ENCODE results near the gene CARD11. TPM values are rescaled to one million over a fixed set of nuclear protein-coding genes. Genes with fewer than 3 reads are reported as not detected.

CARD11 gene
- polyA plus RNA-seq, 1 of the 3 experiments (the other 2 are of a cell fraction) = not detected

- no peak for TF ChIP-seq USF2 (IDR thresholded peaks at IDR 0.05; ENCODE audit: borderline replicate concordance, low read depth, low read length)
- no peak for TF ChIP-seq RXRA (IDR thresholded peaks at IDR 0.05; ENCODE audit: borderline replicate concordance, low read depth)
- TF ChIP-seq GATA2 (CRISPR knock-in tag; IDR thresholded peaks at IDR 0.05) = no peak
- TF ChIP-seq NFIC (IDR thresholded peaks at IDR 0.05; ENCODE audit: borderline replicate concordance) = no peak
- TF ChIP-seq, protein P1, sequence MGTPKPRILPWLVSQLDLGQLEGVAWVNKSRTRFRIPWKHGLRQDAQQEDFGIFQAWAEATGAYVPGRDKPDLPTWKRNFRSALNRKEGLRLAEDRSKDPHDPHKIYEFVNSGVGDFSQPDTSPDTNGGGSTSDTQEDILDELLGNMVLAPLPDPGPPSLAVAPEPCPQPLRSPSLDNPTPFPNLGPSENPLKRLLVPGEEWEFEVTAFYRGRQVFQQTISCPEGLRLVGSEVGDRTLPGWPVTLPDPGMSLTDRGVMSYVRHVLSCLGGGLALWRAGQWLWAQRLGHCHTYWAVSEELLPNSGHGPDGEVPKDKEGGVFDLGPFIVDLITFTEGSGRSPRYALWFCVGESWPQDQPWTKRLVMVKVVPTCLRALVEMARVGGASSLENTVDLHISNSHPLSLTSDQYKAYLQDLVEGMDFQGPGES (IDR thresholded peaks at IDR 0.05; ENCODE audit: low read depth, low read length) = no peak
- TF ChIP-seq EZH2phosphoT487 (IDR thresholded peaks at IDR 0.05; ENCODE audit: borderline replicate concordance, low read depth) = no peak
These were observed 129.8 kb downstream of the CARD11 start (continued) for GRCh38 chr7:2913760-2914387.

DNA sequence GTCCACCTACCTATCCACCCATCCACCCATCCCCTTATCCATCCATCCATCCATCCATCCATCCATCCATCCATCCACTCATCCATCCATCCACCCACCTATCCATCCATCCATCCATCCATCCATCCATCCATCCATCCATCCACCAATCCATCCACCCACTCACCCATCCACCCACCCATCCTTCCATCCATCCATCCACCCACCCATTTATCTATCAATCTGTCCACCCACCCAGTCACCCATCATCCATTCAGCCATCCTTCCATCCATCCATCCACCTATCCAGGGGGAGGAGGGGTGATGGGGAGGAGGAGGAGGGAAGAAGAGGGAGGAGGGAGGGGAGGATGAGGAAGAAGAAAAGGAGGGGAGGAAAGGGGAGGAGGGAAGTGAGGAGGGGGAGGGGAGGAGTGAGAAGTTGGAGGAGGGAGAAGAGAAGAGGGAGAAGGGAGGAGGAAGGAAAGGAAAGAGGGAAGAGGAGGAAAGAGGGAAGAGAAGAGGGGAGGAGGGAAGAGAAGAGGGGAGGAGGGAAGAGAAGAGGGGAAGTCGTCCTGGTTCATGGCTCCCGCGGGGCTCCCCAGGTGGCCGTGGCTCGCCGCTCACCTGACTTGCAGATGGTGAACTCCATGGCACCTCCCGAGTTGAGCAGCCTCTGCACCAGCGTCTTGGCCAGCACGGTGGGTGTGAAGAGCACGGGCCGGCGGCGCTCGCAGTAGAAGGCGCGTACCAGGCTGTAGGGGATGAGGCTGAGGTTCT, 130.8 kb downstream of the CARD11 start:
- CTCF ChIA-PET = interaction anchor here (1.3 to 3.5 kb wide), 2 partner anchors 9 to 11 kb away, joined by 5 to 32 read pairs; no protein-coding TSS in a partner anchor
- no peaks in the 10 kb centered on the region for H3K36me3 ChIP-seq (replicated peaks in 1 of 2; ENCODE audit: control insufficient read depth in 1 of 2, insufficient read depth in 2 of 2, low read length in 1 of 2)
- no peaks in the 10 kb centered on the region for H3K9me3 ChIP-seq
- H3K4me1 ChIP-seq (ENCODE audit: control insufficient read depth in 1 of 2, insufficient read depth in 2 of 2, low read depth in 1 of 2, low read length in 1 of 2) = no peaks in the 10 kb centered on the region
- 75% methylated on average over 16 of the region's 16 CpGs for WGBS (ENCODE audit: low lambda C conversion rate)
- no peaks in the 10 kb centered on the region for H3K9me2 ChIP-seq
- H4K20me1 ChIP-seq (ENCODE audit: insufficient read depth) = no peaks in the 10 kb centered on the region
- H3K79me2 ChIP-seq (ENCODE audit: insufficient read depth) = no peaks in the 10 kb centered on the region
- no peaks in the 10 kb centered on the region for H3F3A ChIP-seq (replicated peaks; ENCODE audit: insufficient read depth)
- H3K4me3 ChIP-seq (ENCODE audit: low read depth in 2 of 2, low read length in 1 of 2) = no peak overlapping the region
- POLR2A ChIA-PET = no interaction called here
- no peak overlapping the region for H3K9ac ChIP-seq
- DNase-seq = no peak
- TF ChIP-seq EP300 (IDR thresholded peaks at IDR 0.05; ENCODE audit: borderline replicate concordance in 1 of 2, low read depth in 1 of 2, low read length in 1 of 2) = no peak
- TF ChIP-seq, protein P2, sequence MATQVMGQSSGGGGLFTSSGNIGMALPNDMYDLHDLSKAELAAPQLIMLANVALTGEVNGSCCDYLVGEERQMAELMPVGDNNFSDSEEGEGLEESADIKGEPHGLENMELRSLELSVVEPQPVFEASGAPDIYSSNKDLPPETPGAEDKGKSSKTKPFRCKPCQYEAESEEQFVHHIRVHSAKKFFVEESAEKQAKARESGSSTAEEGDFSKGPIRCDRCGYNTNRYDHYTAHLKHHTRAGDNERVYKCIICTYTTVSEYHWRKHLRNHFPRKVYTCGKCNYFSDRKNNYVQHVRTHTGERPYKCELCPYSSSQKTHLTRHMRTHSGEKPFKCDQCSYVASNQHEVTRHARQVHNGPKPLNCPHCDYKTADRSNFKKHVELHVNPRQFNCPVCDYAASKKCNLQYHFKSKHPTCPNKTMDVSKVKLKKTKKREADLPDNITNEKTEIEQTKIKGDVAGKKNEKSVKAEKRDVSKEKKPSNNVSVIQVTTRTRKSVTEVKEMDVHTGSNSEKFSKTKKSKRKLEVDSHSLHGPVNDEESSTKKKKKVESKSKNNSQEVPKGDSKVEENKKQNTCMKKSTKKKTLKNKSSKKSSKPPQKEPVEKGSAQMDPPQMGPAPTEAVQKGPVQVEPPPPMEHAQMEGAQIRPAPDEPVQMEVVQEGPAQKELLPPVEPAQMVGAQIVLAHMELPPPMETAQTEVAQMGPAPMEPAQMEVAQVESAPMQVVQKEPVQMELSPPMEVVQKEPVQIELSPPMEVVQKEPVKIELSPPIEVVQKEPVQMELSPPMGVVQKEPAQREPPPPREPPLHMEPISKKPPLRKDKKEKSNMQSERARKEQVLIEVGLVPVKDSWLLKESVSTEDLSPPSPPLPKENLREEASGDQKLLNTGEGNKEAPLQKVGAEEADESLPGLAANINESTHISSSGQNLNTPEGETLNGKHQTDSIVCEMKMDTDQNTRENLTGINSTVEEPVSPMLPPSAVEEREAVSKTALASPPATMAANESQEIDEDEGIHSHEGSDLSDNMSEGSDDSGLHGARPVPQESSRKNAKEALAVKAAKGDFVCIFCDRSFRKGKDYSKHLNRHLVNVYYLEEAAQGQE (IDR thresholded peaks at IDR 0.05; ENCODE audit: low read depth, low read length) = no peak
- no peak for TF ChIP-seq GATA2 (CRISPR knock-in tag; IDR thresholded peaks at IDR 0.05)
- no peak for TF ChIP-seq NFIC (IDR thresholded peaks at IDR 0.05; ENCODE audit: borderline replicate concordance)
- no peak overlapping the region for H3K27ac ChIP-seq (ENCODE audit: low read depth in 2 of 2, low read length in 1 of 2)
- 0 out of 2 replicates have a peak, but pooled peaks cover 8% of the 10 kb centered on the region for H3K27me3 ChIP-seq (ENCODE audit: insufficient read depth)
- H2AFZ ChIP-seq (ENCODE audit: low read depth) = no peak overlapping the region
- H3K4me2 ChIP-seq = no peak overlapping the region

Data from SK-N-SH (cell line).